DND-41 (cell line): ENCODE measurements around the gene CEACAM19.
"Not testable (repeated sequence)": the region's sequence is repeated elsewhere in the genome, so short reads cannot be mapped to it uniquely, and the experiment has no call there.

ENCODE experiments used
- ATAC-seq: fragments of 200-7000 bp; cut with Tn5 transposase; 3 replicates; pipeline ENCODE4 v1.9.1; 2021; ENCODE audit warnings: low read depth; ENCODE audit not compliant: insufficient read depth
- DNase-seq: peaks from one replicate; pipeline ENCODE4 v3.0.0-alpha.2; 2020
- H2AFZ ChIP-seq: 2 replicates; pipeline ENCODE4 v1.6.0; 2012; ENCODE audit warnings: low read depth, low read length
- H3K27ac ChIP-seq: 2 replicates; pipeline ENCODE4 v1.5.1; 2012; ENCODE audit warnings: low read length, inconsistent platforms
- H3K27me3 ChIP-seq: fragments of 200-600 bp; sonication (generic); 2 replicates; pipeline ENCODE4 v1.6.0; 2012; ENCODE audit warnings: low read length, mild to moderate bottlenecking, inconsistent platforms; ENCODE audit not compliant: insufficient read depth, poor library complexity
- H3K36me3 ChIP-seq: 2 replicates; pipeline ENCODE4 v1.5.1; 2012; ENCODE audit warnings: low read length, inconsistent platforms; ENCODE audit not compliant: insufficient read depth
- H3K4me1 ChIP-seq: 2 replicates; pipeline ENCODE4 v1.5.1; 2012; ENCODE audit warnings: mild to moderate bottlenecking, low read length; ENCODE audit not compliant: insufficient read depth
- H3K4me2 ChIP-seq: 2 replicates; pipeline ENCODE4 v1.6.0; 2012; ENCODE audit warnings: mild to moderate bottlenecking, moderate library complexity, low read length, inconsistent platforms; ENCODE audit not compliant: insufficient read depth
- H3K4me3 ChIP-seq, 2 experiments: fragments of 200-600 bp in 1 of 2; shearing (Covaris generic) in 1 of 2; 2 replicates each; pipeline ENCODE4 v1.5.1; 2012 to 2016; ENCODE audit warnings: inconsistent platforms in 2 of 2, low read length in 2 of 2, mild to moderate bottlenecking in 2 of 2, low read depth in 1 of 2, moderate library complexity in 1 of 2
- H3K79me2 ChIP-seq: 2 replicates; pipeline ENCODE4 v1.6.0; 2012; ENCODE audit warnings: low read length, inconsistent platforms; ENCODE audit not compliant: insufficient read depth
- H3K9ac ChIP-seq: 2 replicates; pipeline ENCODE4 v1.6.0; 2012; ENCODE audit warnings: low read depth, mild to moderate bottlenecking, inconsistent platforms, low read length, moderate library complexity
- H3K9me3 ChIP-seq: 2 replicates; pipeline ENCODE4 v1.5.1; 2012; ENCODE audit warnings: low read length, moderate library complexity, mild to moderate bottlenecking, inconsistent platforms; ENCODE audit not compliant: insufficient read depth, severe bottlenecking
- H4K20me1 ChIP-seq: 2 replicates; pipeline ENCODE4 v1.6.0; 2012; ENCODE audit warnings: low read length; ENCODE audit not compliant: insufficient read depth
- CTCF ChIP-seq: IDR thresholded peaks from 2 replicates; pipeline ENCODE4 v1.5.1; 2012; ENCODE audit warnings: borderline replicate concordance, low read length, moderate library complexity, mild to moderate bottlenecking; ENCODE audit not compliant: poor library complexity, severe bottlenecking; ENCODE audit errors: extremely low read depth
- EZH2 ChIP-seq: IDR thresholded peaks from 3 replicates; pipeline ENCODE4 v1.6.1; 2012; ENCODE audit warnings: borderline replicate concordance, low read depth, mild to moderate bottlenecking, moderate library complexity, low read length, inconsistent platforms; ENCODE audit not compliant: severe bottlenecking

The CEACAM19 gene

GRCh38 chr19:44683434-44684210 is 12.3 kb downstream of the CEACAM19 start:
- Histone ChIP-seq H2AFZ (no peak overlapping the region), H3K27ac (no peak overlapping the region), H4K20me1 (no peaks in the 10 kb centered on the region), H3K9ac (no peak overlapping the region), H3K4me3 (no peak overlapping the region), H3K4me2 (no peak overlapping the region), H3K79me2 (no peaks in the 10 kb centered on the region), H3K36me3 (no peaks in the 10 kb centered on the region), H3K27me3 (no peaks in the 10 kb centered on the region), H3K9me3 (no peaks in the 10 kb centered on the region), H3K4me1 (no peaks in the 10 kb centered on the region)
- ATAC-seq = no peak
- TF ChIP-seq EZH2 = no peak
- TF ChIP-seq CTCF = no peak
- DNase-seq = no peak

- H3K9ac ChIP-seq, H2AFZ ChIP-seq, H4K20me1 ChIP-seq, H3K4me2 ChIP-seq, ATAC-seq, DNase-seq, H3K4me1 ChIP-seq, H3K4me3 ChIP-seq, H3K9me3 ChIP-seq, H3K79me2 ChIP-seq, H3K27ac ChIP-seq, H3K27me3 ChIP-seq, H3K36me3 ChIP-seq: not testable (repeated sequence)
These were observed 13.1 kb downstream of the CEACAM19 start for GRCh38 chr19:44684396-44684795.

- H3K27ac ChIP-seq = no peak overlapping the region
- no peaks in the 10 kb centered on the region for H3K4me1 ChIP-seq
- no peaks in the 10 kb centered on the region for H3K9me3 ChIP-seq
- no peak overlapping the region for H3K4me3 ChIP-seq
- H2AFZ ChIP-seq = no peak overlapping the region
- ATAC-seq (no peak), DNase-seq (peak; percentile 12)
- H3K27me3 ChIP-seq = no peaks in the 10 kb centered on the region
- H3K36me3 ChIP-seq = no peaks in the 10 kb centered on the region
- TF ChIP-seq EZH2 (no peak), CTCF (no peak)
- no peaks in the 10 kb centered on the region for H3K79me2 ChIP-seq
- no peaks in the 10 kb centered on the region for H4K20me1 ChIP-seq
- H3K9ac ChIP-seq = no peak overlapping the region
- H3K4me2 ChIP-seq = no peak overlapping the region
These were observed 13.9 kb downstream of the CEACAM19 start for GRCh38 chr19:44684892-44685863.

- TF ChIP-seq EZH2 (no peak), CTCF (no peak)
- Histone ChIP-seq H3K27ac (no peak overlapping the region), H3K79me2 (no peaks in the 10 kb centered on the region), H3K4me3 (no peak overlapping the region), H3K36me3 (no peaks in the 10 kb centered on the region), H3K27me3 (no peaks in the 10 kb centered on the region), H3K9me3 (no peaks in the 10 kb centered on the region), H2AFZ (no peak overlapping the region), H3K4me2 (no peak overlapping the region), H4K20me1 (no peaks in the 10 kb centered on the region), H3K9ac (no peak overlapping the region), H3K4me1 (no peaks in the 10 kb centered on the region)
- DNase-seq = no peak
- ATAC-seq = no peak
These were observed 14.6 kb downstream of the CEACAM19 start for GRCh38 chr19:44685877-44686276.
